HuH-7 (cell line): Measurements from ENCODE around the gene EPAS1.

ENCODE experiments used
- DNase-seq: peaks from one replicate; pipeline ENCODE4 v3.0.0; 2011; ENCODE audit warnings: low spot score

The EPAS1 gene

DNA sequence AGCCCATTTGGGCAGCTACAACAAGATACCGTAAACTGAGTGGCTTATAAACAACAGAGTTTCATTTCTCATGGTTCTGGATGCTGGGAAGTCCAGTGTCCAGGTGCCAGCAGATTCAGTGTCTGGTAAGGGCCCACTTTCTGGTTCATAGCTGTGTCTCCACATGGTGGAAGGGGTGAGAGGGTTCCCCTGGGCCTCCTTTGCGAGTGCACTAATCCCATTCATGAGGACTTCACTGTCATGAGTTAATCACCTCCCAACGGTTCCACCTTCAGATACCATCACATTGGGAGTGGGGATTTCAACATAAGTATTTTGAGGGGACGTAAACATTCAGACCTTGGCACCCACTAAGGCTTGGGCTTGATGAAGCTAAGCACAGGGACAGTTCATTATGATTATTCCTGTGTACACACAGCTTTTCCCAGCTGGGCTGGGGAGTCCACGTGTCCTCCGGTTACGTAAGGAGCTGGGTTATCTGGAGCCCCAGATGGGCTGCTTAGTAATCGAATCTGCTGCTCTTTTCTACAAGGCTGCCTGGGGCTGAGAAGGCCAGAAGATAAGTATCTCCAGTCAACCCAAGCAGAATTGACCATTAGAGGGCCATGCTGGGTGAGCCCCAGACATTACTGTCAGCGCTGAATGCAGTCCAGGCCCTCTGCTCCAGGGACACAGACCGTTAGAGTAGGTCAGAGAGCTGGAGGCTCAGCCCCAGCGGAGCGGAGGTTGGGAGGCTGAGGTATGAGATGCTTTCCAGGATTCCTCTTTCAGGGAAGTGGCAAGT is 42.7 kb downstream of the EPAS1 start:
- DNase-seq = no peak

DNA sequence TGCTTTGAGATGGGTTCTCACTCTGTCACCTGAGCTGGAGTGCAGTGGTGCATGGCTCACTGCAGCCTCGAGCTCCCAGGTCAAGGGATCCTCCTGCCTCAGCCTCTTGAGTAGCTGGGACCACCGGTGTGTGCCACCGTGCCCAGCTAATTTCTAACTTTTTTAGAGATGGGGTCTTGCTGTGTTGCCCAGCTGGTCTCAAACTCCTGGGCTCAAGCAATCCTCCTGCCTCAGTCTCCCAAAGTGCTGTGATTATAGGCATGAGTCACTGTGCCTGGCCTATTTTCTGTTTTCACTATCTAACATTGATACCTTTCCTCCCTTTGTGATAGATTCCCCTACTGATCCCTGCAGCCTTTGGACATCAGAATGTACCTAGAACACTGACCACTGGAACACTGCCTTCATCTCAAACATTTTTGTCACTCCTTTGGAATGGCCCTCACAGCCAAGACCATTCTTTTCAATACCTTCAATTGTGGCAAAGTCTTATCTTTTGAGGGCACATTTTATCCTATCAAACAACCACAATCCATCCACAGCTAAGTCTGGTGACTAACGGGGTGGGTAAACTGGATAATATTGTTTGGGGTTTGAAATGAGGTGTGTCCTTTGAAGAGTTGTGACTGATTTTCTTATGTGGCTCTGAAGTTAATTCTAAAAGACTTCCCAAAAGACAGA is 43.7 kb downstream of the EPAS1 start:
- no peak for DNase-seq

DNA sequence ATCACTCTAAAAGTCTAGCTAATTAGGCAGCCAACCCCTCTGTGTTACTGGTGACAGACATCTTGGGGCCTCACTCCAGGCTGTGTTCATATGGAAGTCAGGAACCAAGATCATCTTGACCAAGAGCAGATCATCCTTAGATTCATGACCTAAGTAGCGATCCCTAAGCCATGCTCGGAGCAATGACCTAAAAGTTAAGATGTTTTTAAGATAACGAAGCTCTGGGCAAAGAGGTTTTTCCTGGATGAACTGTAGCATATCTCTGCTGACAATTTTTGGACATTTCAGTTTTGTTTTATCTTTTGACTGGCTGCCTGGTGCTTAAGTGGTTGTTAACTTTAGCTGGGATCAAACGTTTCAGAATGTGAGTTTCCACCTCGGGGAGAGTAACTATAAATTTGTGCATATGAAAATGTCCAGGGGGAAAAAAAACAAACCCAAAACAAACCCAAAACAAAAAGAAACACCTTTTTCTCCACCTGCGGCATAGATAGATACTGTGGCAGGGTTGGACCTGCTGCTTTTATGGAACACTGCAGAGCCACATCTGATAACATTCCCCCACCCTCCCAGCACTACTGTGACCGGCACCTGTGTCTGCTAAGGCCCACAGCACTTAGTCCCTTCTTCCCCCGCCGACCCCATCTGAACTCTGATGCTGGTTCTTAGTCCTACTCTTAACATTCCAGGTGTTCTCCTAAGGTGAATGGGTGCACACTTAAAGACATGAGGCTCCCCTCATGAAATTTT is 45.5 kb downstream of the EPAS1 start:
- DNase-seq = no peak

DNA sequence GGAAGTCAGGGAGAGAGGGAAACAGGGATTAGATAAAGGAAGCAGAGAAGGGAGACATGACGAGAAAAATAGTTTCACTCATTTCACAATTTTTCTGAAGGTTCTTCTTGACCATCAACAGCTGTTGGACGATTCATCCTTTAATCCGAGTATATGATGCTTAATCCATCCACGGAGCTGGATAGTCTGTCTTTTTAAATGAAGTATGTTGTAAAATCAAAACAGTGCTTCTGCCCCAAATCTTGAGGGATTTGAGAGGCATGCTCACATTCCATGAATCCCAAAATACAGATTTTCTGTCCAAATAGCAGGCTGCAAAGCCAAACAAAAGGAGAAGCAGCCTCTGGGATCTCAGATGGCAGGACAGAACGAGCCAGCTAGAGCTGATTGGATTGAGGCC is 47.5 kb downstream of the EPAS1 start:
- DNase-seq = no peak

DNA sequence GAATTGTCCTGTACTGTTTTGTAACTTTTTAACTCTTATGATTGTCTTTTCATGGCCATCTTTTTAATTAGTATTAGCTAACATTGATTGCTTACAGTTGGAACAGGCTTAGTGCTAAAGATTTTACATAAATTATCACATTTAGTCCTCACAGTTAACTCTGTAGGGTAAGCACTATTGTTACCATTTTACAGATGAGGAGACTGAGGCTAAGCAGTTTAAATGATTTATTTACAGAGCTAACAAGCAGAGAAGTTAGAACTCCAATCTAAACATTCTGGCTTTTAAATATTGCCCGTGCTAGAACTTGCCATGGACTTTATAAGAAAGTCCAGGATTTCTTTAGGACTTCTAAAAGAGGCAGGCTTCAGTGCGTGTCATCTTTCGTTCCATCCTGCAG is 48.6 kb downstream of the EPAS1 start:
- no peak for DNase-seq

DNA sequence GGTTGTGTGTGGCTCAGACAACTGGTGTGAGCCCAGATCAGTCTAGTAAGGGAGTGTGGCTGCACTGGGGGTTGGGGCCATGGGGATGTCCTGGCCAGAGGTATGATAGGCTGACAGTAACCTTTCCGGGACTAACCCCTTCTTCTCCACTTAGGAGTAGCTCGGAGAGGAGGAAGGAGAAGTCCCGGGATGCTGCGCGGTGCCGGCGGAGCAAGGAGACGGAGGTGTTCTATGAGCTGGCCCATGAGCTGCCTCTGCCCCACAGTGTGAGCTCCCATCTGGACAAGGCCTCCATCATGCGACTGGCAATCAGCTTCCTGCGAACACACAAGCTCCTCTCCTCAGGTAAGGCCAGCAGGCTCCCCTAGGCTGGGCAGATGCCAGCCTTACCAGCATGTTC is 49.5 kb downstream of the EPAS1 start:
- no peak for DNase-seq

DNA sequence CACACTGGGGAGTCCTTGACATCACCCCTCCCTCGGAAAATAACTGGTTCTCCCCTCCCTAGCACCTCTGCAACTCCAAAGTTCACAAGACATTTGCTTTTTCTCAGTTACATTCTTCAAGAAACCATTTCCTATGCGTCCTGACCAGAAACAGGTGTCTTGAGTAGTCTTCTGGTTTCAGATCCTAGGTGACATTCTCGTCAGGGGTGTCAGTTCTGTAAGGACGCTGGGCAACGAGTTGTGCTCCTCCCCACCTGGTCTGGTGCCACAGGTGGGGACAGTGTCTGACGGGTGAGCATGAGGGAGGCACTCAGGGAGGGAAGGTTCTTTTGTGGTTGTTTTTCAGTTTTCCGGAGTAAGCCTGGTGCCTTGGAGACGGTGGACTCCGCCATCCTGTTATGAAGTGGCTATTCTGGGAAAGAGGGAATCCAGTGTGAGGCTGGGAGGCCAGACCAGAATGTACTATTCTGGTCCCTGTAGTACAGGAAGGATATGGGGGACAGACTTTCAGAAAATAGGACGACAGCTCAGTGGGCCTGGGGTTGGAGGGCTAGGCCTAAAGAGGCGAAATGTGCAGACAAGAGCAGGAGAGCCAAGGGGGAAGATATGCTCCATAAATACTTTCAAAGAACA is 50.6 kb downstream of the EPAS1 start:
- no peak for DNase-seq

DNA sequence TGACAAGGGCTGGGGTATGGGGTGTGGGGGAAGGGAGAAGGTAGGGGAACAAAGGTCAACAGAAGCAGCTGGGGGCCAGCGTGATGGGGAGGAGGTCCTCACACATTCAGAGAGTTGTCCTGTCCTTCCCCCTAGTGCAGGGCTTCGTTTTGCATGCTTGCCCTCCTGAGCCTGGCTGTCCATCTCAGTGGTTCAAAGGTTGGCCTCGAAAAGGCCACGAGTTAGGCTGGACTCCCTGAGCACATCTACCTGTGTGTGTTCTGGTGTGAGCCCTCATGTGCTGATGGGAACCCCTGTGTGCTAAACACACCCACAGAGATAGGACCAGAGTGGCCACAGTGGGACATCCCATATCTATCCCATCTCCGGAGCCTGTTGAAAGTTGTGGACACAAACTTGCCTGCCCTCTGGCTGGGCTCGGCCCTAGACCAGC is 51.9 kb downstream of the EPAS1 start:
- no peak for DNase-seq

DNA sequence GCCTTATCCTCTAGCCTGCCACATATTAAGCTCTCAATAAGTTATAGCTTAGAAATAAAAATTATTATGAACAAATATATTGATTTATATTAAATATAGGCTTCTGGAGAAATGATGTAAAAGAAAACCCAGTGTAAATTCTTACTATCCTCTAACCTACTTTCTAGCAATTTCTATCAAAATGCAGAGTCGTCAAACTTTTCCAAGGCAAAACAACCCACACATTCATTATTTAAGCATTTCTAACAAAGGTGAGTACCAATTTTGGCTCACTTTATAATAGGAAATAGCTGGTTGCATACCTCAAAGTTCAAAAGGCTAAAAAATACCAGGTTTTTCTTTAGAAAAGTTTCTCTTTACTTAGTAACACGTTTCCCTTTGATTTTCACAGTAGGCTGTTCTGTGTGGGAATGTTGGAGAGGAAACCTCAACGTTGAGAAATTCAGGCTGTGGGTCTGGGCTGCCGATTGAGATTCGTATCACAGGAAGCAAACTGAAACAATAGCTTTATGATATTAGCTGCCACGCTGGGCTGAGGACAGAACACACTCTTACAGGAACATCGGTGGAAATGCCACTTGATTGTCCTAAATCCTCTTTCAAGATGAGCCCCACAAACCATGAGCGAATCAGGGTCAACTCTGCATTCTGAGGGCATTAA is 53.0 kb downstream of the EPAS1 start:
- DNase-seq = no peak

DNA sequence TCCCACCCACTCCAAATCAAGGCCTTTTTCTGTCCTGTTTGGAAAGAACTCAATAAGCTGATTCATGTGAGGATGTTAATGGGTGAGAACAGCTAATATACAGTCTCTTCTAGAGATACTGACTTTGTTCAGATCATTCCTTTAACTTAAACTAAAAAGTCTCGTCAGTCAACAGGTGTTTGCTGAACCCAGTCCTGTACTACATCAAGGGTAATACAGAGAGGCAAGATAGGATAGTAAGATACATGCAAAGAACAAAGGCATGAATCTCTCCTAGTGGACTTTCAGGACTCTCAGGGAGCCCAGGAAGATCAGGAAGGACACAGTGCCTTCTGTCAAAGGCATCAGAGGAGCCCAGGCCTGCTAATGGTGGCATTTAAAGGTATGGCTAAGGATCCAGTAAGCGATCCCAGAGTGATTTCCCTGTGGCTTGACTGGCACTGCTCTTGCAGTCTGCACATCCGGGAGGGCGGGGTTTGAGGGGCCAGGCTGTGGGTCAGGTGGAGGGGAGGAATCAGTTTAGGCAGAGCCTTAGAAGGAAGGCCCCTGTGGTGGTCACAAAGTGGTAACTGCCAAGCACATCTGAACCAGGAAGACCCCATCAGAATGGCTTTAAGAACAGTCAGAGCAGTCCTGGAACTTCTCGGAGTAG is 54.0 kb downstream of the EPAS1 start:
- DNase-seq = no peak

DNA sequence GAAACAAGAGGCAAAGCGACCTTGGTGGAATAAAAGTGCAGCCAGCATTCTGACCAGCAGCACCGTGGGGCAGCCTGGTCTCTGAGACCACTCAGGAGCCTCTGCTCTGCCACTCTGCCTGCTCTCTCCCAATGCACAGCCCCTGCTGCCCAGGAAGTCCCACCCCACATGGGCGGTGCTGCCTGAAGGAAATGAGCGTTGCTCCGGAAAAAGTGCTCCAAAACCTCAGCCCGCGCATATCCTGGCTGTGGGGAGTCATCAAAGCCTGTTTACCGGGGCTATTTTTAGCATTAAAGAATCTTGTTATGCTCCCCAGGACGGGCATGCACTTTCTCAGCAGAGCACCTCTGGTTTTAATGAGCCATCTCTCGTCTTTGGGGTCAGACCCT is 54.5 kb downstream of the EPAS1 start:
- DNase-seq = no peak

DNA sequence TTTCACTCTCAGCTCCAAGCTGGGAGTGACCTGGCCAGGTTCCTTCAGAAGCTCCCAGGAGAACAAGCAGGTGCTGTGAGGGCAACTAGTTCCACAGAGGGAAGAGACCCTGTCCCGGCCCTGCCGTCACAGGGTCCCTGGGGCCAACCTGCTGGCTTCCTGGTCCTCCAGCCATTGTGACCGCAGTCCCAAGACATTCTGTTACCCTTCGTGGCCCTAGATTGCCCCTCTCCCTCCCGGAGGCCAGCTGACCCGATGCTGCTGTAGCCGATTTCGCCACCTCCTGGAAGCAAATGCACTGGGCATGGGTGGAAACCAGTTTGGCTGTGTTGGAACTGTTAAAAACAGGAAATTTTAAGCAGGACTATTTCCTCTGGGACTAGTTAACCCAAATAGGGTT is 55.4 kb downstream of the EPAS1 start:
- DNase-seq = no peak

DNA sequence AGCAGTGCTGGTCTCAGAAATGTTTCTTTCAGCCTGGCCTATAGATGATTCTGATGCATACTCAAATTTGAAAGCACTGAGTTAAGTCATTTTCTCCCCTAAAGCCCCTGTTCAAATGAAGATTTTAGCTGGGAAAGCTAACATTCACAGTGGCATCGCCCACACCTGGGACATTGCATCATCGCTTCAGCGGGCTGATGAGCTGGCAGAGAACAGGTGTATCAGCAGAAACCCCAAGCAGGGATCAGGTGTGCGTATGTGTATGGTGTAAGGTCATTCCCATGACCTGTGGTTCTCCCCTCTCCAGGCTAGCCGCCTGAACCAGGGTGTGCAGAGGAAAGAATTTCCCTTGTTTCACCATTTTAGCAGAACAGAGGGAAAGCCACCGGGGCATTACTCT is 56.3 kb downstream of the EPAS1 start:
- DNase-seq = no peak

DNA sequence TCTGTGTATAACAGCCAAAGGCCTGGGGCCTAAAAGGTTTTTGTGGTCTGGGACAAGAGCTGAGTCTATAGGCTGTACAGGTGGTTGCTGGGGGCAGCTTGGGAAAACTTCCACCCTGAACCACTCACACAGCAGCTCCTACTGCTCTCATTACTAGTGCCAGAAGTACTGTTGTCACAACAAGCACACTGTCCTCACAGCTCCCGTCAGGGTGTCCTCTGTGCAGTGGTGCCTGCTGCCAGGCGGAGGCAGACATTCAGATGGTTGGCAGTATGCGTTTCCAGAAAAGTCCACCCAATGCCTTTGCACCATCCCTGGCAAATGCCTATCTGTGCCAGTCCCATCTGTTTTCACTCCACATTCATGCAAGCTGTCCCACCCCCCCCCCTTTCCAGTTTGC is 58.5 kb downstream of the EPAS1 start:
- DNase-seq = no peak

DNA sequence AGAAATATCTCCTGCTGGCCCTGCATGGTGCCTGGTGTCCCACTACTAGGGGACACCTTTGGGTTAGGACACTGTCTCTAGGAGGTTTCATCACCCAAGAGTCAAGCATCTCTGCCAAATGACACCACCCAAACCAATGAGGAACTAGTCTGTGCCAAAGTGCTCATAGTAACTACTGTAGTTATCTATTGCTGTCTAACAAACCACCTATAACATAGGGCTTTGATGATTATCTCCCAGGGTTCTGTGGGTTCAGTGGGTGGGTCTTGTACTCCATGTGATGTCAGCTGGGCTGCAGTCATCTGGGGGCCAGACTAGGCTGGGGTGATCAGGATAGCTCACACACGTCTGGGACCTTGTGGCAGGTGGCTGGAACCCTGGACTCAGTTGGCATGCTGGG is 59.8 kb downstream of the EPAS1 start:
- no peak for DNase-seq

DNA sequence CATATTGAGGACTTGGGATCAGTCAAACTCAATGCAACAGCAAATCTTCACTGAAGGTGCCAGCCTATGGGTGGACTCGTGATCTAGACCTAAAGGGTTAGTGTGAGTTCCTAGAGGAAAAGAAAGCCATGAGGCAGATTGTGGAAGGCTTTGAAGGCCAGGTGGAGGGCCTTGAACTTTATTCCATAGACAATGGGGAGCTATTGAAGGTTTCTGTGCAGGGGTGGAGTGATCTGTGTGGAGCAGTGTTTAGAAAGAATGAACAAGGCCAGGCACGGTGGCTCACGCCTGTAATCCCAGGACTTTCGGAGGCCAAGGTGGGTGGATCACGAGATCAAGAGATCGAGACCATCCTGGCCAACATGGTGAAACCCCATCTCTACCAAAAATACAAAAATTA is 61.5 kb downstream of the EPAS1 start:
- no peak for DNase-seq

DNA sequence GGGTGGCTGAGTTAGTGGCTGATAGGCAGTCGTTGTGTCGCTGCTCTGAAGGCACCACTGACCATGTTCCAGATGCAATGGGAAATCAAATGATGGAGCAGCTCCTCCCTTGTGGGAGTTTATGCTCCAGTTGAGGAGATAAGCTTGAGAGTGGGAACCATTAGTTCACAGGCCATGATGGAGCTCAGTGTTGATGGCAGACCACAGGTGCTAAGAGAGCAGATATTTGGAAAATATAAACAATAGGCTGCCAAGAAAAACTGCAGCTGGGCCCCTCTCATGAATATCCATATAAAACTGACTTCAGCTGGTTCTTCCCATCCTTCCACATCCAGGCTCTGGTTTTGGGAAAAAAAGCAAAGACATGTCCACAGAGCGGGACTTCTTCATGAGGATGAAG is 63.1 kb downstream of the EPAS1 start:
- DNase-seq = no peak

DNA sequence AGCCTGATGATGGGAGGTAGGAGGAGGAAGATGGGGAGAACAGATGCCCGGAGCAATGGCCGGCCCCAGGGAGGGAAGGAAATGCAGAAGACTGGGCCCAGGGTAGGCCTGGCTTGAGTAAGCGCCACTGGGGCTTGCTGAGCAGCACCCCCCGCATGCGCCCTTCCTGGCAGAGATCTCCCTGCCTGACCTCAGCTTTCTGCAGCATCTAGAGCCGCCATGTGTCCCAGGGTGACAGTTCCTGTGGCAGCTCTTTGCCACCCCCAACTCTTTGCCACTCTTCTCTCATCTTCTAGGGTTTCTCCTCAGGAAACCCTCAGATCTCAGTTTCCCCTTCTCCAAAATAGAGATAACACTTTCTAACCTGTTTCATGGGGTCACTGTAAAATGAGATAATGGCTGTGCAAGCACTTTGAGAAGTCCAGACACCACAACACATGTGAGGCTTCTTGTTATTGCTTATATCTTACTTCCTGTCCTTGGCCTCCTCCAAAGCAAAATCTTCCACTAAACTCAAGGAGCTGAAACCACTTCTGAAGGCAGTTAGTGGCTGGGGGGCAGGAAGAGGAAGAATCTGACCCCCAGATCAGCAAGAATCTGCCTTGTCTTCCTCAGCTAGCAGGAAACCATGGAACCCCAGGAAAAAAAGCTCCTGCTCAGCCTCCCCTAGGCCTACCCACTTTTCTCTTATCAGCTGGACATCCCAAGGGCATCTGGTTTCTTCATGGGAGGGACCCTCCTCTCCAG is 64.9 kb downstream of the EPAS1 start:
- DNase-seq = no peak

DNA sequence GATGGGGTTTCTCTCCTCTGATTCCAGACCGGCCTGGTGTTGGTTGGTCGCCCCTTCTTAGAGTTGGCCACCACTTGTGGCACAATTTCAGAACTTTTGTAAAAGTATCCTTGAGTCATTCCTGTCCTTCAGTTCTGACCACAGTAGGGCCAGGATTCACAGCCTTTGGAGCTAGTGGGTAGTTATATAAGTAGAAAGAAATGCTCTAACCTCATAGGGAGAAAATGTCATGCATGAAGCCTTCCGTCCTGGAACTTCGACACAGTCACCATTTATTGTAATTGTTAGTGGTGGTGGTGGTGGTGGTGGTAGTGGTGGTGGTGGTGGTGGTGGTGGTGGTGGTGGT is 65.4 kb downstream of the EPAS1 start:
- no peak for DNase-seq

DNA sequence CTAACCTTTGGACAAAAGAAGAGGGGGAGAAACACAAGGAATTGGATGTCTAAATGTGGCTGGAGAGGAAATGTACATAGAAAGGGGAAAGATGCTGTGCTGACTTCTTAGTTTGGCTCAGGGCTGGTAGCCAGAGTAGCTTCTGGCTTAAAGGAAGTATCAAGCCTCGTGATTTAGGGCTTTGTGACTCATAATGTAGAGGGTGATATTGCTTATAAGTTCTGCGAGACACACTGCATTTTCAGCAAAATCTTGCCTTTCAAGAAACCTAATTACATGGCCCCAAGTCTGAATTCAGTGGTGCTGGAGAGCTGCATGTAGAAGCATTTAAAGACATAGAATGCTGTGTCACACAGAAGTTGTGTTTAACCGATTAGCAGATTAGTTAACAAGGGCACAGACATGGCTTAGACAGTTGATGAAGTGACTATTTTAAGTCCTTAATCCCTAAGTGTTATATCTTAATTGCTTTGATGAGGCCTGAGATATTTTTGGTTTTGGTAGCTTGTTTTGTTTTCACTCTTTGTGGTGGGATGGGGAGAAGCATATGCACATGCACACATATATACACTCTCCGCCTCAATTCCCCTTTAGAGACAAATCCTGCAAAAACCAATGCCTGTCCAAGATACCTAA is 66.4 kb downstream of the EPAS1 start:
- no peak for DNase-seq
